ENCODE data around the gene PRPF8.
"Not testable (repeated sequence)": the region's sequence is repeated elsewhere in the genome, so short reads cannot be mapped to it uniquely, and the experiment has no call there.

Gene PRPF8

DNA sequence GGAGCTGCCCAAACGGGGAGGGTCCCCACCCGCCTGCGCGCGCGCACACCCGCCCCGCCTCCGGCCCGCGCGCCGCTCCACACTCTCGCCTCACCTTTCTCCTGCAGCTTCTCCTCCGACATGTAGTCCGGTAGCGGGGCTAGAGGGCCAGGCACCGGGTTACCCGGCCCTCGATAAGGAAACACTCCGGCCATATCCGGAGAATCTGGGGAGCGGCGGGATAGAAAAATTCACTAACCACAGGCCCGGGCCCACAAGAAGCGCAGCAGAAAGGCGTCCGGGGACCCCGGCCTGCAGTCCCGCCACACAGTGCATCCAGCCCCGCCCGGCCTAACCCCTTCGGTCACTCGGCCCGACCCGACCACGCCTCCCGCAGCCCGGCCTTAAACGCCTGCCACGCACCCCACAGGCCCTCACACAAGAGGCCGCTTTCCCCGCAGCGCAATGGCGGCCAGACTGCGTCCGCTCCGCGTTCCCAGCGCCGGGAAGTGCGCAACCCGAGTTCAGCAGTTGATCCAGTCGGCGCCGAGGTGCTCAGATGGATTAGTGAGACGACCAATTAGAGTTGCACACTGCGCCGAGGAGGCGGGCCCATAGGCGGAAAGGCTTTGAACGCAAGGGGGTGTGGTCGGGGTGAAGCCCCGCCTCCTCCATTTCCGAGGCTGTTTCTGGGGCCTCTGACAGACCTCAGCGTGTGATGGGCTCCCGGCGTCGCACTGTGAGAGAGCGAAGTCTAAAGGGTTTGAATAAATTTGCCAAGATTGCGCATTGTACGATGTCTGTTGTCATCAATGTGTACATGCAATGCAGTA, at the start of gene PRPF8:
Gene PRPF8 (minus strand): TSS at position 490 of the 812 bp plus-strand sequence. CDS start 296 bp downstream, at position 194.
- peak; percentile 79 for DNase-seq (ENCODE audit: low read depth, low spot score)
- H3K27ac ChIP-seq = peak within 1 kb of the TSS; percentile 79

DNA sequence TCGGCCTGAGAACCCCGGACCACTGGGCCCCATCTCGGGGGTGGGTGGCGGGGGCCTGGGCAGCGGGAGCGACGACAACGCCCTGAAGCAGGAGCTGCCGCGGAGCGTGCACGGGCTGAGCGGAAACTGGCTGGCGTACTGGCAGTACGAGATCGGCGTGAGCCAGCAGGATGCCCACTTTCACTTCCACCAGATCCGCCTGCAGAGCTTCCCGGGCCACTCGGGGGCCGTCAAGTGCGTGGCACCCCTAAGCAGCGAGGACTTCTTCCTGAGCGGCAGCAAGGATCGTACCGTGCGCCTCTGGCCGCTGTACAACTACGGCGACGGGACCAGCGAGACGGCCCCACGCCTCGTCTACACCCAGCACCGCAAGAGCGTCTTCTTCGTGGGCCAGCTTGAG, 49.1 kb upstream of the PRPF8 start:
- H3K27ac ChIP-seq = no peak overlapping the region
- DNase-seq (ENCODE audit: low read depth, low spot score) = no peak

DNA sequence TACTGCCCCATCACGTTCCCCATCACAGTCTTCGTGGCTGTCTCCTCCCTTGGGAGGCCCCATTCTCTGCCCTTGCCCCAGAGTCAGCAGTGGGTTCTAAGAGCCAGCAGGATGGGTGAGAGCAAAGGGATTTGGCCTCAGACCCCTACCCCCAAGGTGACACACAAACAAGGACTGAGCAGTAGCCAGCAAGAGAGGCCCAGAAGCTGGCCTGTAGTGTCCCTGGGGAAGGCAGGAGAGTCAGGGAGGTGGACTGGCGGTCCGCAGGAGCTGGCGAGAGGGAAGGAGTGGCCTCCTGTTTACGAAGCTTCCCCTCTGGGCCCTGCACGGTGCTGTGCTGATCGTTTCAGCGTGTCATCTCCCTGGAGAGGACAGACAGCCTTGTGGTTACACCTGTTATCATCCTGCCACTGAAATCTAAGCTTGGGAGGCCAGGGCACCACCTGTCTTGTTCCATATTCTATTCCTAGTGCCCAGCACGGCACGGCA, 48.2 kb upstream of the PRPF8 start:
- no peak for DNase-seq (ENCODE audit: low read depth, low spot score)
- H3K27ac ChIP-seq = no peak overlapping the region

DNA sequence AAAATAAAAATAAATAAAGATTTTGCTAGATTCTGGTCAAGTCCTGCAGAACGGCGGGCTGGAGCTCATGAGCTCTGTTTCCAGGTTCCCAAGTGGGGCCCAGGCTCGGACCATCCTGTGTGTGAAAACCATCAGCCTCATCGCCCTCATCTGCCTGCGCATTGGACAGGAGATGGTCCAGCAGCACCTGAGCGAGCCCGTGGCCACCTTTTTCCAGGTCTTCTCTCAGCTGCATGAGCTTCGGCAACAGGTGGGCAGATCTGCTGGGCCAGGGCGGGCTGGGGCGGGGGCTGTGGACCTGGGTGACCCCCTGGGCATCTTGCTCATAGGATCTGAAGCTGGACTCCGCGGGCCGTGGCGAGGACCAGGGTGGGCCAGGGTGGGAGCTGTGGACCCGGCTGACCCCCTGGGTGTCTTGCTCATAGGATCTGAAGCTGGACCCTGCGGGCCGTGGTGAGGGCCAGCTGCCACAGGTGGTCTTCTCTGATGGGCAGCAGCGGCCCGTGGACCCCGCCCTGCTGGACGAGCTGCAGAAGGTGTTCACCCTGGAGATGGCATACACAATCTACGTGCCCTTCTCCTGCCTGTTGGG, 47.7 kb upstream of the PRPF8 start:
- H3K27ac ChIP-seq = no peak overlapping the region
- DNase-seq (ENCODE audit: low read depth, low spot score) = no peak

DNA sequence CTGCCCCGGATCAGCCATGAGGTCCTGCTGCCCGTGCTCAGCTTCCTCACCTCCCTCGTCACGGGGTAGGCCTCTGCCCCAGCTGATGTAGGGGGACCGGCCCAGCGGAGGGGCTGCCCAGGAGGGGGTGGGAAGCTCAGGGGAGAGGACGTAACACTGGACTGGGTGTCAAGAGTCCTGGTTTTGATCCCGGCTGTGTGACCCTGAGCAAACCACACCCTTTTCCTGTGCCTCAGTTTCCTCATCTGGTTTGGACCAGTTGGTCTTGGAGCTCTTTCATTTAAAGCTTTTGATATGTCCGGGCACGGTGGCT, 46.5 kb upstream of the PRPF8 start:
- peak overlapping the region; percentile 51 for H3K27ac ChIP-seq
- no peak for DNase-seq (ENCODE audit: low read depth, low spot score)

DNA sequence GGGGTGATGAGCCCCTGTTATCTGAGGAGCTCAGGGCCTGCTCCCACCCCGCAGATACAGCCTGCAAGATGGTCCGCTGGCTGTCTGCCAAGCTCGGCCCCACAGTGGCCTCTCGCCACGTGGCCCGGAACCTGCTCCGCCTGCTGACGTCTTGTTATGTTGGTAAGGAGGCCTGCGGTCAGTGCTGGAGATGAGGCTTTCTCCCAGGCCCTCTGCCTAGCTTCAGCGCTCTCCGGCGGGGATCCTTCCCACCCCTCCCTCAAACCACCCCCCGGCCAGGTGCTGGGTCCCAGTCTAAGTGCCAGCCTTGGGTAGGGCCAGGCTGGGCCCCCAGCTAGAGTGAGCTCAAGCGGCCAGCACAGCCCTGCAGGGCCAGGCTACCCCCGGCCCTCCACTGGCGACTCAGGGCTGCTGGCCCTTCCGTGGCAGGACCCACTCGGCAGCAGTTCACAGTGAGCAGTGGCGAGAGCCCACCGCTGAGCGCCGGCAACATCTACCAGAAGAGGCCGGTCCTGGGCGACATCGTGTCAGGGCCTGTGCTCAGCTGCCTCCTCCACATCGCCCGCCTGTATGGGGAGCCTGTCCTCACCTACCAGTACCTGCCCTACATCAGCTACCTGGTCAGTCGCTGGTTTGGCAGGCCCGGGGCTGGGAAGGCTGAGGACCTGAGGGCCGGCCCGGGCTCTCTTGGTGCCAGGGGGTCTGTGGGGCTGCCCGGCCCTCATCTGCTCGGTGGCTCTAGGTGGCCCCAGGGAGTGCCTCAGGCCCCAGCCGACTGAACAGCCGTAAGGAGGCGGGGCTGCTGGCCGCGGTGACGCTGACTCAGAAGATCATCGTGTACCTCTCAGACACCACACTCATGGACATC, 45.9 kb upstream of the PRPF8 start:
- DNase-seq (ENCODE audit: low read depth, low spot score) = no peak
- H3K27ac ChIP-seq = peak overlapping the region; percentile 51

DNA sequence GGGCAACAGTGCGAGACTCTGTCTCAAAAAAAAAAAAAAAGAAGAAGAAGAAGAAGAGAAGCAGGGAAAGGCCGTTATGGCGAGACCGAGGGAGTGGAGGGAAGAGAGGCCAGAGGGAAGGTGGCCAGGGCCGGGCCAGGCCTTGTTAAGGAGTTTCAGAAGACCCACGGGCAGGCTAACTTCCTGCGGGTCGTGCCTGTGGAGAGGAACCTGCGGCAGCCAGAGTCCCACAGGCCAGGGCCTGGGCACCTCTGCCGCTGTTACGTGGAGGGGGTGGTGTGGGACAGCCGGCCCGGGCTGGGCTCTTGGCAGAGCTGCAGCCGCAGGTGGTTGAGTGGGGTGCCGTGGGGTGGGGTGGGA, 45.3 kb upstream of the PRPF8 start:
- H3K27ac ChIP-seq = no peak overlapping the region
- no peak for DNase-seq (ENCODE audit: low read depth, low spot score)

DNA sequence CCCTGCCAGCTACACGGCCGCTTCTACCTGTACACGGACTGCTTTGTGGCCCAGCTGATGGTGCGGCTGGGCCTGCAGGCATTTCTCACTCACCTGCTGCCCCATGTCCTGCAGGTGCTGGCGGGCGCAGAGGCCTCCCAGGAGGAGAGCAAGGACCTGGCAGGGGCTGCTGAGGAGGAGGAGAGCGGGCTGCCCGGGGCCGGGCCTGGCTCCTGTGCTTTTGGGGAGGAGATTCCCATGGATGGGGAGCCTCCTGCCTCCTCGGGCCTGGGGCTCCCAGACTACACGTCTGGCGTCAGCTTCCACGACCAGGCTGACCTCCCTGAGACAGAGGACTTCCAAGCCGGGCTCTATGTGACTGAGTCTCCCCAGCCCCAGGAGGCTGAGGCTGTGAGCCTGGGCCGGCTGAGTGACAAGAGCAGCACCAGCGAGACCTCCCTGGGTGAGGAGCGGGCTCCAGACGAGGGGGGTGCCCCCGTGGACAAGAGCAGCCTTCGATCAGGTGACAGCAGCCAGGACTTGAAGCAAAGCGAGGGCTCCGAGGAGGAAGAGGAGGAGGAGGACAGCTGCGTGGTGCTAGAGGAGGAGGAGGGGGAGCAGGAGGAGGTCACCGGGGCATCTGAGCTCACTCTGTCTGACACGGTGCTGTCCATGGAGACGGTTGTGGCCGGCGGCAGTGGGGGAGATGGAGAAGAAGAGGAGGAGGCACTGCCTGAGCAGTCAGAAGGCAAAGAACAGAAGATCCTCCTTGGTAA, 43.4 kb upstream of the PRPF8 start:
- no peak overlapping the region for H3K27ac ChIP-seq
- DNase-seq (ENCODE audit: low read depth, low spot score) = no peak

DNA sequence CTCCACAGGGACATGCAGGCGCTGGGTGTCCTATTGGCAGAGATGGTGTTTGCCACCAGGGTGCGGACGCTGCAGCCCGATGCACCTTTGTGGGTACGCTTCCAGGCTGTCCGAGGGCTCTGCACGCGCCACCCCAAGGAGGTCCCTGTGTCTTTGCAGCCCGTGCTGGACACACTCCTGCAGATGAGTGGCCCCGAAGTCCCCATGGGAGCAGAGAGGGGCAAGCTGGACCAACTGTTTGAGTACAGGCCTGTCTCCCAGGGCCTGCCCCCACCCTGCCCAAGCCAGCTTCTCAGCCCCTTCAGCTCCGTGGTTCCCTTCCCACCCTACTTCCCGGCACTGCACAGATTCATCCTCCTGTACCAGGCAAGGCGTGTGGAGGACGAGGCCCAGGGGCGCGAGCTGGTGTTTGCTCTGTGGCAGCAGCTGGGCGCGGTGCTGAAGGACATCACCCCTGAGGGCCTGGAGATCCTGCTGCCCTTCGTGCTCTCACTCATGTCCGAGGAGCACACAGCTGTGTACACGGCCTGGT, 42.7 kb upstream of the PRPF8 start:
- DNase-seq (ENCODE audit: low read depth, low spot score) = no peak
- H3K27ac ChIP-seq = no peak overlapping the region

DNA sequence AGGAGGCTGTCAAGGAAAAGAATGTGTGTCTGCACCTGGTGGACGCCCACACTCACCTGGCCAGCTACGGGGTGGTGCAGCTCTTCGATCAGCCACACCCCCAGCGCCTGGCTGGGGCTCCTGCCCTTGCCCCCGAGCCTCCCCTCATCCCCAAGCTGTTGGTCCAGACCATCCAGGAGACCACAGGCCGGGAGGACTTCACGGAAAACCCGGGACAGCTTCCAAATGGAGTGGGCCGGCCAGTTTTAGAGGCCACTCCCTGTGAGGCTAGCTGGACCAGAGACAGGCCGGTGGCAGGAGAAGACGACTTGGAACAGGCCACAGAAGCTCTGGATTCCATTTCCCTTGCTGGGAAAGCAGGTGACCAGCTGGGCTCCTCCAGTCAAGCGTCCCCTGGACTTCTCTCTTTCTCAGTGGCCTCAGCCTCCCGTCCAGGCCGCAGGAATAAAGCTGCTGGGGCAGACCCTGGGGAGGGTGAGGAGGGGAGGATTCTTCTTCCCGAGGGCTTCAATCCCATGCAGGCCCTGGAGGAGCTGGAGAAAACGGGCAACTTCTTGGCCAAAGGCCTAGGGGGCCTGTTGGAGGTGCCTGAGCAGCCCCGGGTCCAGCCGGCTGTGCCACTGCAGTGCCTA, 42.1 kb upstream of the PRPF8 start:
- H3K27ac ChIP-seq = no peak overlapping the region

DNA sequence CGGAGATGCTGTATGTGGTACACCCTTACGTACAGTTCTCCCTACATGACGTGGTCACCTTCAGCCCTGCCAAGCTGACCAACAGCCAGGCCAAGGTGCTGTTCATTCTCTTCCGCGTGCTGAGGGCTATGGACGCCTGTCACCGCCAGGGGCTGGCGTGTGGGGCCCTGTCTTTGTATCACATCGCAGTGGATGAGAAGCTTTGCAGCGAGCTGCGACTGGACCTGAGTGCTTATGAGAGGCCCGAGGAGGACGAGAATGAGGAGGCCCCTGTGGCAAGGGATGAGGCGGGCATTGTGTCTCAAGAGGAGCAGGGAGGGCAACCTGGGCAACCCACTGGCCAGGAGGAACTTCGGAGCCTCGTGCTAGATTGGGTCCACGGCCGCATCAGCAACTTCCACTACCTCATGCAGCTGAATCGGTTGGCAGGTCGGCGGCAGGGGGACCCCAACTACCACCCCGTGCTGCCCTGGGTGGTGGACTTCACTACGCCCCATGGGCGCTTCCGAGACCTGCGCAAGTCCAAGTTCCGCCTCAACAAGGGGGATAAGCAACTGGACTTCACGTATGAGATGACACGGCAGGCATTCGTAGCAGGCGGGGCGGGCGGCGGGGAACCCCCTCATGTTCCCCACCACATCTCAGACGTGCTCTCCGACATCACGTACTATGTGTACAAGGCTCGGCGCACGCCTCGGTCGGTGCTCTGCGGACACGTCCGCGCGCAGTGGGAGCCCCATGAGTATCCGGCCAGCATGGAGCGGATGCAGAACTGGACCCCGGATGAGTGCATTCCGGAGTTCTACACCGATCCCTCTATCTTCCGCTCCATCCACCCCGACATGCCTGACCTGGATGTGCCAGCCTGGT, 41.2 kb upstream of the PRPF8 start:
- no peak overlapping the region for H3K27ac ChIP-seq
- DNase-seq (ENCODE audit: low read depth, low spot score) = no peak

More for the DNA sequence above, 42.1 kb upstream of the PRPF8 start:
- no peak for DNase-seq (ENCODE audit: low read depth, low spot score)

DNA sequence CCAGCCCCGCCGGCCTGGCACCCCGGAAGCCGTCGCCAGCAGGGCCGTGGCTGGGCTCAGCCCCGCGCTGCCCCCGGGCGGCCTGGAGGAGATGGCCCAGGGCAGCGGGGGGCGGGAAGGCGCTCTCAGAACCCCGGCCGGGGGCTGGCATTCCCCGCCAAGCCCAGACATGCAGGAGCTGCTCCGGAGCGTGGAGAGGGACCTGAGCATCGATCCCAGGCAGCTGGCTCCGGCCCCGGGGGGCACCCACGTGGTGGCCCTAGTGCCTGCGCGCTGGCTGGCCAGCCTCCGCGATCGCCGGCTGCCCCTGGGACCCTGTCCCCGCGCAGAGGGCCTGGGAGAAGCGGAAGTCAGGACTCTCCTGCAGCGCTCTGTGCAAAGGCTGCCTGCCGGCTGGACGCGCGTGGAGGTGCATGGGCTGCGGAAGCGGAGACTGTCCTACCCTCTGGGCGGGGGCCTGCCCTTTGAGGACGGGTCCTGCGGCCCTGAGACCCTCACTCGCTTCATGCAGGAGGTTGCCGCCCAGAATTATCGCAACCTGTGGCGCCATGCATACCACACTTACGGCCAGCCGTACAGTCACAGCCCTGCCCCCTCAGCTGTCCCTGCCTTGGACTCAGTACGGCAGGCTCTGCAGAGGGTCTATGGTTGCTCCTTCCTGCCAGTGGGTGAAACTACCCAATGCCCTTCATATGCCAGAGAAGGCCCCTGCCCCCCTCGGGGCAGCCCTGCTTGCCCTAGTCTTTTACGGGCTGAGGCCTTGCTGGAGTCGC, 40.4 kb upstream of the PRPF8 start:
- no peak for DNase-seq (ENCODE audit: low read depth, low spot score)
- H3K27ac ChIP-seq = peak overlapping the region; percentile 32

DNA sequence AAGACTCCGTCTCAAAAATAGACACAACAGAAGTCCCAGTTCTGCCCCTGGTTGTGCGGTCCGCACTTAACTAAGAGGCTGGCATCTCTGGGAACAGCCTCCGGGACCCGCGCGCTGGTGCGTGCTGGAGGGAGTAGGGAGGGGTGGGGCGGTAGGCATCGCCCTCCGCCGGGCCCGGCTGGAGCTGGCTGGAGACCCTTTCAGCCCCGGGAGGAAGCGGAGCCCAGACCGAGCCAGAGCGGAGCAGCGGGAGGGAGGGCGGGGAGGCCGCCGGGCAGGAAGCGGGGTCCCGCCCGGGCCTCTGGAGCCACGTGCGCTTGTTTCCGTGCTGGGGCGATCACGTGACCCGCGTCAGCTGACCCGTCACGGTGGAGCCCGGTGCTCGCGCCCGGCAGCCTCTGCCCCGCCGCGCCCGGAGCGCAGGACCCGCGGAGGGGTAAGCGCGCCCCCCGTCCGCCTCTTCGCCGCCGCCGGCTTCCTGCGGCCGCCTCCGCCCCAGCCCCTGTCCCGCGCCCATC, 39.7 kb upstream of the PRPF8 start, which contains the start of gene WDR81:
Gene WDR81 (plus strand): TSS at position 354 of the 518 bp plus-strand sequence. CDS start 256 bp downstream, outside the sequence.
- DNase-seq (ENCODE audit: low read depth, low spot score) = no peak

DNA sequence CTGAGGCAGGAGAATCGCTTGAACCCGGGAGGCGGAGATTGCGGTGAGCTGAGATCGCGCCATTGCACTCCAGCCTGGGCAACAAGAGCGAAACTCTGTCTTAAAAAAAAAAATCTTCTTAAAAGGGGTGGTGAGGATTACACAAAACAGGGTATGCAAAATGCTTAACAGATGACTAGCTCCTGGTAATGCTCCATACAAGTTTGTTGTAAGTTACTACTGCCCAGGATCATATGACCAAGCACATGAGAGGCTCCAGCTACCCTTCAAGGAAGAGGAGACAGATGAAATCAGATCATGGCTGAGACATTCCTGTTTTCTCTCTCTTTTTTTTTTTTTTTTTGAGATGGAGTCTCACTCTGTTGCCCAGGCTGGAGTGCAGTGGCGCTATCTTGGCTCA, 37.4 kb upstream of the PRPF8 start:
- H3K27ac ChIP-seq; DNase-seq (ENCODE audit: low read depth, low spot score): not testable (repeated sequence)

More for the DNA sequence above, 39.7 kb upstream of the PRPF8 start, which contains the start of gene WDR81:
- H3K27ac ChIP-seq = peak within 1 kb of the TSS; percentile 32

DNA sequence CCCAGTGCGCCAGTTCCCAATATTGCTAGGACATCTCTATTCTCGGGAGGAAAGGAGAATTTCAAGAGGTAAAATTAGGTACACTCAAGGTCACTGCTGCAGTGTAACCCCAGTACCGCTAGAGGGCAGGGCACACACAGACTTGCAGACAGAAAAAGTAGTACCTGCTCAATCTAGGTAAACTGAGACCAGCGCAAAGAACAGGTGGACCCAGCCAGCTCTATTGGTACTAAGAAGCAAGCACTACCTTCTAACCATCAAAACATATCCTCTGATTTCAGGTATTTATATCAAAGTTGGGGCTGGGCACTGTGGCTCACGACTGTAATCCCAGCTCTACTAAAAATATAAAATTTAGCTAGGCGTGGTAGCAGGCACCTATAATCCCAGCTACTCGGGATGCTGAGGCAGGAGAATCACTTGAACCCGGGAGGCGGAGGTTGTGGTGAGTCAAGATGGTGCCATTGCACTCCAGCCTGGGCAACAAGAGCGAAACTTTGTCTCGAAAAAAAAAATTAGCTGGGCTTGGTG, 36.3 kb upstream of the PRPF8 start:
- no peak overlapping the region for H3K27ac ChIP-seq
- no peak for DNase-seq (ENCODE audit: low read depth, low spot score)

DNA sequence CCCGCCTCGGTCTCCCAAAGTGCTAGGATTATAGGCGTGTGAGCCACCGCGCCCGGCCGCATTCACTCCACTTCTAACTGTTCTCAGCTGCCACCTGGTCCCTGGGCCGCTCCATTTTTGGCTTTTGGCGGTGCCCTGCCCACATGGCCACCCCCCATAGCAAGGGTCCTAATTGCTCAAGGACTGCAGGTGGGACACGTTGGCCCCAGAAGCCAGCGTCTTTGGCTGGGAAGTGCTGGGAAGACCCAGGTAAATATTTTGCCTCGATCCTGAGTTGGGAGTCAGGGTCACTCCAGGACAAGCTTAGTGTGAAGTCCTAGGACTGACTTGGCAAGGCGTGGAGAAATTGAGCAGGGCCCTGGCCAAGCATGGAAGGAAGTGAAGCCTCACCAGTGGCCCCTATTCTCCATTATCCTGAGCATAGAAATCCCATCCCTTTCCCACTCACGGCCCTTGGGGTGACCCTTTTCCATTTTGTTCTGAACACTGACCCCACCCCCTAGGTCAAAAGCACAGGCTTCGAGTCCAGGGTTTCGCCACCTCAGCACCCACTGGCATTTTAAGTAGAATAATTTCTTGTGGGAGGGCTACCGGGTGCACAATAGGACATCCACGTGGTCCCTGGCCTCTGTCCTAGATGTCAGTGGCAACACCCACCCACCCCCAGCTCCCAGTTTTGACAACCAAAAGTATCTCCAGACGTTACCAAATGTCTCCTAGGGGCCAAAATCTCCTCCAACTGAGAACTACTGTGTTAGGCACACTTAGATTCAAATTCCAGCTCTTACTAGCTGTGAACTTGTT, 33.9 kb upstream of the PRPF8 start:
- peak overlapping the region; percentile 100 for H3K27ac ChIP-seq
- no peak for DNase-seq (ENCODE audit: low read depth, low spot score)

All from epithelial cell of prostate (primary cell).